K562 (cell line): ENCODE measurements around the gene LACTBL1. TPM values are rescaled to one million over a fixed set of nuclear protein-coding genes. Genes with fewer than 3 reads are reported as not detected.

Source experiments
- CEBPG ChIP-seq, 3 experiments: fragments of 200-800 bp in 1 of 3; sonication (Bioruptor generic) in 1 of 3; sonication (generic) in 1 of 3; formaldehyde crosslinking in 1 of 3; IDR thresholded peaks in 2 of 3; conservative IDR thresholded peaks in 1 of 3; 2 replicates each; pipeline versions ENCODE4 v1.6.1 to v1.8.0; 2016 to 2022; ENCODE audit warnings: missing compliant biosample characterization in 2 of 3, missing genetic modification characterization in 2 of 3, mild to moderate bottlenecking in 1 of 3, missing genetic modification reagents in 1 of 3
- CTCF ChIP-seq, 3 experiments: IDR thresholded peaks in 2 of 3; conservative IDR thresholded peaks in 1 of 3; 2 replicates each; pipeline ENCODE4 v1.5.1; 2011 to 2012; ENCODE audit warnings: low read length in 3 of 3, mild to moderate bottlenecking in 3 of 3, control low read depth in 2 of 3, improper control_type of control experiment in 1 of 3, inconsistent platforms in 1 of 3, low read depth in 1 of 3, mixed read lengths in 1 of 3, moderate library complexity in 1 of 3; ENCODE audit not compliant: insufficient read depth in 2 of 3
- DACH1 ChIP-seq: fragments of 450-650 bp; IDR thresholded peaks from 2 replicates; pipeline ENCODE4 v1.6.1; 2018; ENCODE audit not compliant: partially characterized antibody
- IFI16 ChIP-seq: fragments of 250-450 bp; sonication (Bioruptor Pico); IDR thresholded peaks from 2 replicates; pipeline ENCODE4 v2.1.2; 2022; ENCODE audit warnings: mild to moderate bottlenecking, inconsistent platforms
- NUFIP1 ChIP-seq: fragments of 450-650 bp; IDR thresholded peaks from 2 replicates; pipeline ENCODE4 v1.6.1; 2018; ENCODE audit not compliant: partially characterized antibody
- PTTG1 ChIP-seq: fragments of 450-650 bp; IDR thresholded peaks from 2 replicates; pipeline ENCODE4 v1.6.1; 2016; ENCODE audit warnings: low read depth, mild to moderate bottlenecking, missing genetic modification characterization, missing compliant biosample characterization
- SMAD1 ChIP-seq: fragments of 150-350 bp; IDR thresholded peaks from 2 replicates; pipeline ENCODE4 v1.6.1; 2014; ENCODE audit warnings: low read length, low read depth; ENCODE audit not compliant: partially characterized antibody
- ZNF41 ChIP-seq: fragments of 250-450 bp; sonication (Bioruptor Pico); conservative IDR thresholded peaks from 2 replicates; pipeline ENCODE4 v1.4.0; 2020; ENCODE audit warnings: mild to moderate bottlenecking
- polyA plus RNA-seq, 8 experiments: library from polyadenylated mRNA; depleted of rRNA in 4 of 8; stranded (reverse) in 5 of 8; unstranded in 3 of 8; fragments of >200 nt; fragmentation: Nextera tagmentation in 2 of 8; fragmentation: Illumina TruSeq in 1 of 8; extraction: Ambion mirVana in 2 of 8; extraction: Trizol in 1 of 8; gene quantifications; 2 replicates each; pipeline versions ENCODE4 v1.2.1 to v1.2.3, GENCODE V29; 2011 to 2014; ENCODE audit warnings: inconsistent platforms in 1 of 8, missing spikeins in 1 of 8
- total RNA-seq, 7 experiments: library from RNA; depleted of rRNA in 6 of 7; stranded (reverse); fragments of >200 nt in 6 of 7; fragmentation: Illumina TruSeq in 2 of 7; extraction: Trizol in 2 of 7; gene quantifications; 2 replicates each; pipeline versions ENCODE4 v1.2.1 to v1.2.3, GENCODE V29; 2011 to 2021; ENCODE audit warnings: low replicate concordance in 1 of 7
- TF ChIP-seq, protein P1 (sequence below): fragments of 450-650 bp; formaldehyde crosslinking; IDR thresholded peaks from 2 replicates; pipeline ENCODE4 v1.4.0; 2020; ENCODE audit warnings: mild to moderate bottlenecking, moderate library complexity
- TF ChIP-seq, protein P2 (sequence below): sonication (generic); formaldehyde crosslinking; IDR thresholded peaks from 2 replicates; pipeline ENCODE4 v1.8.0; 2022; ENCODE audit warnings: missing genetic modification reagents, mild to moderate bottlenecking, borderline replicate concordance

Gene LACTBL1
- total and polyA plus RNA-seq, 9 of the 15 experiments (the other 6 are each of a cell fraction or from before 2014, with no cell fraction given), result not detected

- no peak for TF ChIP-seq SMAD1
- TF ChIP-seq PTTG1, result no peak
- no peak for TF ChIP-seq NUFIP1
- no peak for TF ChIP-seq CTCF (IDR thresholded peaks at IDR 0.05 in 2 of 3, conservative IDR thresholded peaks at IDR 0.05 in 1 of 3; ENCODE audit: insufficient read depth in 2 of 3, low read depth in 1 of 3, low read length in 3 of 3)
- TF ChIP-seq CEBPG (CRISPR knock-in tag; IDR thresholded peaks at IDR 0.05), result no peak
- peak in 1 of 2 experiments; percentile 55; a peak in 2 of 4 replicates for TF ChIP-seq CEBPG (tag; conservative IDR thresholded peaks at IDR 0.05 in 1 of 2, IDR thresholded peaks at IDR 0.05 in 1 of 2)
- TF ChIP-seq ZNF41, result 0 out of 2 replicates have a peak, but pooled peaks have one; percentile 41
- no peak for TF ChIP-seq IFI16
- TF ChIP-seq, protein P1, sequence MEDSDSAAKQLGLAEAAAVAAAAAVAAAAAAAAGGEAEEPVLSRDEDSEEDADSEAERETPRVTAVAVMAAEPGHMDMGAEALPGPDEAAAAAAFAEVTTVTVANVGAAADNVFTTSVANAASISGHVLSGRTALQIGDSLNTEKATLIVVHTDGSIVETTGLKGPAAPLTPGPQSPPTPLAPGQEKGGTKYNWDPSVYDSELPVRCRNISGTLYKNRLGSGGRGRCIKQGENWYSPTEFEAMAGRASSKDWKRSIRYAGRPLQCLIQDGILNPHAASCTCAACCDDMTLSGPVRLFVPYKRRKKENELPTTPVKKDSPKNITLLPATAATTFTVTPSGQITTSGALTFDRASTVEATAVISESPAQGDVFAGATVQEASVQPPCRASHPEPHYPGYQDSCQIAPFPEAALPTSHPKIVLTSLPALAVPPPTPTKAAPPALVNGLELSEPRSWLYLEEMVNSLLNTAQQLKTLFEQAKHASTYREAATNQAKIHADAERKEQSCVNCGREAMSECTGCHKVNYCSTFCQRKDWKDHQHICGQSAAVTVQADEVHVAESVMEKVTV (CRISPR knock-in tag), result 0 out of 2 replicates have a peak, but pooled peaks have one; percentile 33
- TF ChIP-seq, protein P2, sequence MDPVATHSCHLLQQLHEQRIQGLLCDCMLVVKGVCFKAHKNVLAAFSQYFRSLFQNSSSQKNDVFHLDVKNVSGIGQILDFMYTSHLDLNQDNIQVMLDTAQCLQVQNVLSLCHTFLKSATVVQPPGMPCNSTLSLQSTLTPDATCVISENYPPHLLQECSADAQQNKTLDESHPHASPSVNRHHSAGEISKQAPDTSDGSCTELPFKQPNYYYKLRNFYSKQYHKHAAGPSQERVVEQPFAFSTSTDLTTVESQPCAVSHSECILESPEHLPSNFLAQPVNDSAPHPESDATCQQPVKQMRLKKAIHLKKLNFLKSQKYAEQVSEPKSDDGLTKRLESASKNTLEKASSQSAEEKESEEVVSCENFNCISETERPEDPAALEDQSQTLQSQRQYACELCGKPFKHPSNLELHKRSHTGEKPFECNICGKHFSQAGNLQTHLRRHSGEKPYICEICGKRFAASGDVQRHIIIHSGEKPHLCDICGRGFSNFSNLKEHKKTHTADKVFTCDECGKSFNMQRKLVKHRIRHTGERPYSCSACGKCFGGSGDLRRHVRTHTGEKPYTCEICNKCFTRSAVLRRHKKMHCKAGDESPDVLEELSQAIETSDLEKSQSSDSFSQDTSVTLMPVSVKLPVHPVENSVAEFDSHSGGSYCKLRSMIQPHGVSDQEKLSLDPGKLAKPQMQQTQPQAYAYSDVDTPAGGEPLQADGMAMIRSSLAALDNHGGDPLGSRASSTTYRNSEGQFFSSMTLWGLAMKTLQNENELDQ (CRISPR knock-in tag), result no peak
- no peak for TF ChIP-seq DACH1
Measured at GRCh38 chr1:23018661-23019093, 46.0 kb upstream of the LACTBL1 start (continued).
